Measurements from ENCODE around the gene RNF17.

DNA sequence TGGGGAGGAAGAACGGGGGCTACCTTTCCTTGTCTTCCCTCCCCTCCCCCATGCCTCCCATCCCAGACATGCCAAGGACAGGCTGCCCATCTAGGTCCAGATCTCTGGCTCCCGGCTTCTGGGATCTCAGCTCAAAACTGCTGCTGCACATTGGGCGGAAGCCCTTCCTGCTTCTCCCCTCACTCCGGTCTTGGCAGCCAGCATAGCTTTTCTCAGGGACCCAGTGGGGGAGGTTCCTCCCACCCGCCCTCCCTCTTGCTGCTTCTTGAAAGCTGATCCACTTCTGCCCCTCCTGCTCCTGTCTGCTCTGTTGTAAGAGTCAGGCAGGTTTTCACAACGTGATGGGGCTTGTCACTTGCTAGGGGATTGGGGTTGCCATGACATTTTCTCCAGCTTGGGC lies 21.7 kb upstream of the RNF17 start:
- TF ChIP-seq, protein P1, sequence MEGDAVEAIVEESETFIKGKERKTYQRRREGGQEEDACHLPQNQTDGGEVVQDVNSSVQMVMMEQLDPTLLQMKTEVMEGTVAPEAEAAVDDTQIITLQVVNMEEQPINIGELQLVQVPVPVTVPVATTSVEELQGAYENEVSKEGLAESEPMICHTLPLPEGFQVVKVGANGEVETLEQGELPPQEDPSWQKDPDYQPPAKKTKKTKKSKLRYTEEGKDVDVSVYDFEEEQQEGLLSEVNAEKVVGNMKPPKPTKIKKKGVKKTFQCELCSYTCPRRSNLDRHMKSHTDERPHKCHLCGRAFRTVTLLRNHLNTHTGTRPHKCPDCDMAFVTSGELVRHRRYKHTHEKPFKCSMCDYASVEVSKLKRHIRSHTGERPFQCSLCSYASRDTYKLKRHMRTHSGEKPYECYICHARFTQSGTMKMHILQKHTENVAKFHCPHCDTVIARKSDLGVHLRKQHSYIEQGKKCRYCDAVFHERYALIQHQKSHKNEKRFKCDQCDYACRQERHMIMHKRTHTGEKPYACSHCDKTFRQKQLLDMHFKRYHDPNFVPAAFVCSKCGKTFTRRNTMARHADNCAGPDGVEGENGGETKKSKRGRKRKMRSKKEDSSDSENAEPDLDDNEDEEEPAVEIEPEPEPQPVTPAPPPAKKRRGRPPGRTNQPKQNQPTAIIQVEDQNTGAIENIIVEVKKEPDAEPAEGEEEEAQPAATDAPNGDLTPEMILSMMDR (IDR thresholded peaks at IDR 0.05) = no peak
- TF ChIP-seq POLR2A (IDR thresholded peaks at IDR 0.05) = no peak

Data from stomach (tissue), 4 donors.